Mesodermal cell (in vitro differentiated cells): ENCODE data around the gene ENDOU.

ENCODE experiments used
- H3K27ac ChIP-seq: 2 replicates; pipeline ENCODE4 v1.7.0; 2013; ENCODE audit warnings: mild to moderate bottlenecking, low read depth, low read length, moderate library complexity; ENCODE audit not compliant: severe bottlenecking
- H3K36me3 ChIP-seq: 2 replicates; pipeline ENCODE4 v1.7.1; 2013; ENCODE audit warnings: mild to moderate bottlenecking, low read length, moderate library complexity; ENCODE audit not compliant: control insufficient read depth, insufficient read depth
- H3K4me1 ChIP-seq: one replicate; pipeline ENCODE4 v1.7.1; 2013; ENCODE audit warnings: mild to moderate bottlenecking, low read length; ENCODE audit not compliant: insufficient read depth, control insufficient read depth, poor library complexity, severe bottlenecking
- H3K4me3 ChIP-seq: 2 replicates; pipeline ENCODE4 v1.7.0; 2013; ENCODE audit warnings: low read length, control low read depth, mild to moderate bottlenecking; ENCODE audit not compliant: insufficient read depth, poor library complexity, severe bottlenecking; ENCODE audit errors: extremely low read depth
- H3K9me3 ChIP-seq: 2 replicates; pipeline ENCODE4 v1.7.1; 2013; ENCODE audit warnings: mild to moderate bottlenecking, low read length, moderate library complexity; ENCODE audit not compliant: control insufficient read depth
- WGBS, 2 experiments: methylation state at CpG; one replicate each; pipeline ENCODE4 v1.1.5; 2013; ENCODE audit warnings: missing lambda C conversion rate in 2 of 2; ENCODE audit not compliant: insufficient coverage in 2 of 2; 5-methylcytosine and 5-hydroxymethylcytosine counted together

Gene ENDOU

DNA sequence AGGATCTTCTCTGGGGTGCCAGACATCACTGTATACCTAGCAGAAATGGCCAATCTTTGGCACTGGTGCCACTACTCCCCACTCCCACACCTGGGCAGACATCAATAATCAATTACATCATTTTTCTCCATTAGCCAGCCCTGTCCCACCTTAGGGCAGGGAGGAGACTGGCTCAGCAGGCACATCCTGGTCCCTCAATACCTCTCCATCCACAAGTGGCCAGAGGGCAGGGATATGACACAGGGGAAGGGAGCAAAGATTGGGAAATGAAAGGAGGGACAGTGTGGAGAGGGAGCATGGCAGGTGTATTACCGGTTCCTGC is 23.2 kb upstream of the ENDOU start:
- 100% methylated on average over 1 of the region's 1 CpG; no CpG with 5 or more reads in 1 of the 2 experiments for WGBS, 2 experiments
- Histone ChIP-seq H3K4me1 (peaks cover 9% of the 10 kb centered on the region), H3K27ac (no peak overlapping the region), H3K36me3 (peaks cover 4% of the 10 kb centered on the region), H3K4me3 (no peak overlapping the region), H3K9me3 (no peaks in the 10 kb centered on the region)

- Histone ChIP-seq H3K4me1 (peaks cover 4% of the 10 kb centered on the region), H3K27ac (no peak overlapping the region), H3K36me3 (peaks cover 4% of the 10 kb centered on the region), H3K4me3 (no peak overlapping the region), H3K9me3 (no peaks in the 10 kb centered on the region)
- 90 to 93% methylated on average over 8 to 9 of the region's 14 CpGs for WGBS, 2 experiments
These were observed 22.6 kb upstream of the ENDOU start for GRCh38 chr12:47747596-47748506.

DNA sequence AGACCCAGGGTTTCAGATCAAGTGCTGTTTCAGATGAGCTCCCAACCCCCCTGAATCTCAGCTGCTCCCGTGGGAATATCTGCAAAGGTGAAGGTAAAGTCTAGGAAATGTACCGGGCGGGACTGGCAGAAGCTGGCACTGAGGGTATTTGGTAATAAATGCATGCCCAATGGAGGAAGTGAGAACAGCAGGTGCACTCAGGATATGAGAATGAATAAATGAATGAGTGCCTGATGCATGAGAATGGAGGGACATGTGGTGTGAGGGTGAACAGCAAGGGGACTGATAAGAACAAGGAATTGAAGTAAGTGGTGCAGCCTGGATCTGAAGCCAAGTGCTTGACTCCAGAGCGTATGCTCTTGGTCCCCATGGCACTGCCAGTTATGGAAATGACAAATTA is 21.8 kb upstream of the ENDOU start:
- 91 to 100% methylated on average over 4 of the region's 4 CpGs for WGBS, 2 experiments
- Histone ChIP-seq H3K9me3 (no peaks in the 10 kb centered on the region), H3K27ac (no peak overlapping the region), H3K36me3 (peaks cover 4% of the 10 kb centered on the region), H3K4me3 (no peak overlapping the region), H3K4me1 (no peaks in the 10 kb centered on the region)

DNA sequence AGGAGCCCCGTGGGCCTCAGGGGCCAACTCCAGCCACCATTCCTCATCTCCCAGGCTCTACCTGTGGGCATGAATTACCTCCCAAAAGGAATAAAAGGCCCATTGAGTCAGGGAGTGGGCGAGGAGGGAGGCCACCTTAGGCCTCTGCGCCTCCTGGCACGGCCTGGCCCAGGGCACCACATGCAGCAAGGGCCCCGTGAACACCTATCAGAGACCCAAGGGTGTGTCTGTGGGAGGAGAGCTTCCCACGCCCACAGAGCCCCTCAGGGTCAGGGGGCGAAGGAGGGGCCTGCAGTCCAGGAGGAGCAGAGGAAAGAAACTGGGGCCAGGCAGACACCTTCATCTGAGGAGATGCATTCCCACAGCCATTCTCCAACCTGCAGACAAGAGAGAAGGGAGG is 21.2 kb upstream of the ENDOU start:
- WGBS, 2 experiments = 87 to 100% methylated on average over 4 of the region's 7 CpGs
- peaks cover 4% of the 10 kb centered on the region for H3K36me3 ChIP-seq

GRCh38 chr12:47746073-47746472 is 20.8 kb upstream of the ENDOU start:
- 92 to 97% methylated on average over 4 to 5 of the region's 5 CpGs for whole genome bisulfite sequencing, 2 experiments
- H3K4me3 ChIP-seq = no peak overlapping the region
- no peaks in the 10 kb centered on the region for H3K9me3 ChIP-seq
- H3K27ac ChIP-seq = no peak overlapping the region
- H3K36me3 ChIP-seq = peaks cover 4% of the 10 kb centered on the region
- H3K4me1 ChIP-seq = no peaks in the 10 kb centered on the region

More for the DNA sequence above, 21.2 kb upstream of the ENDOU start:
- H3K9me3 ChIP-seq = no peaks in the 10 kb centered on the region
- no peaks in the 10 kb centered on the region for H3K4me1 ChIP-seq
- H3K27ac ChIP-seq = no peak overlapping the region
- no peak overlapping the region for H3K4me3 ChIP-seq

DNA sequence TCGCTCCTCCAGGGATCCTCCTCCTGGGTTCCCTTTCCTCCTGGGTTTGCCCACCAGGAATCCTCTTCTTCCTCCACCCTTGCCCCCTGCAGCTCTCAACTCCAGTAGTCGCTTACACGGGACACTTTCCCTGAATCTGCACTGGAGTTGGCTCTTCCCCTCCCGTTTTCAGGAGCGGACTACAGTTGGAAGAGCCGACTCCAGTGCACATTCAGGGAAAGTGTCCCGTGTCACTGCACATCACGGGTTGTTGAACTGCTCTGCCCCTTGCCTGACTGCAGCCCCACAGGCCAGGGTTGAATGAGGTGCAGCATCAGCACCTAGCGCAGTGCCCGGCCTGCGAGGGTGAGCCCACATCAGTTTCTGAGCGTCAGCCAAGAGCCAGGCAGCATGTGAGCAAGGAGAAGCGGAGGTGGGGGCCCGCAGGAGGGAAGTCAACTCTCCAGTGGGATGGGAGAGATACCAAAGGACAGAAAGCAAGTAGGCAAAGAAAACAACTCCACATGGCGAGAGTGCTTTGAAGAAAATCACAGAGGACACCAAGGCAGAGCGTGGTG is 20.3 kb upstream of the ENDOU start:
- WGBS, 2 experiments = 88 to 92% methylated on average over 11 to 16 of the region's 16 CpGs
- no peak overlapping the region for H3K4me3 ChIP-seq
- peaks cover 4% of the 10 kb centered on the region for H3K36me3 ChIP-seq
- no peaks in the 10 kb centered on the region for H3K4me1 ChIP-seq
- H3K9me3 ChIP-seq = no peaks in the 10 kb centered on the region
- no peak overlapping the region for H3K27ac ChIP-seq

- Histone ChIP-seq H3K4me1 (no peaks in the 10 kb centered on the region), H3K36me3 (peaks cover 3% of the 10 kb centered on the region), H3K27ac (no peak overlapping the region), H3K9me3 (no peaks in the 10 kb centered on the region), H3K4me3 (no peak overlapping the region)
- WGBS, 2 experiments = 85 to 87% methylated on average over 8 of the region's 8 CpGs
These were observed 19.6 kb upstream of the ENDOU start for GRCh38 chr12:47744778-47745436.

DNA sequence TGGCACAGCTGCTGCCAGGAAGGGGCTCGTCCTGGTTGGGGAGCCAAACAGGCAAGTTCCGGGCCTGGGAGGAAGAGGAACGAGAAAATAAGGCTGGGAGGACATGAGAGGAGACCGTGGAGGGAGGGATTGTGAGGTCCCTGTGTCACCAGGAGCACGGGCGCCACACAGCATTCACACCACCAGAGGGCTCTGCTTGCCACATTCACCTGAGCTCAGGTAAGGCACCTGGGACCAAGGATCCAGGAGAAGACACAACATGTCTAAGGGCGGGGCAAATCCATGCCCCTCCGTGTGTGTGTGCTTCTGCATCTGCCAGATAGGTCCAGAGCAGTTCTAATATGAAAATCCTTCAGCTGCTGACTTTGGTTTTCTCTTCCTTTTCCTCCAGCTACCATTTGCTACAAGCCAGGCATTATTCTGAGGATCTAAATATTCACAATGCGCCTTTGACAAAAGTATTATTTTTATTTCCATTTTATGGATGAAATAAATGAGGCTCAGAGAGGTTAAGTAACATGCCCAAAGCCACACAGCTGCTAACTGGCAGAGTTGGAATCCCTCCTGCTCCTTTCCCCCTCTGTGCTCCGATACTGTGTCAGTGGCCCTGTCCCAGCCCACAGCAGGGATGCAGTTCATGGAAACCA is 18.8 kb upstream of the ENDOU start:
- WGBS, 2 experiments = 56 to 58% methylated on average over 3 to 8 of the region's 10 CpGs
- Histone ChIP-seq H3K4me3 (no peak overlapping the region), H3K4me1 (no peaks in the 10 kb centered on the region), H3K36me3 (no peaks in the 10 kb centered on the region), H3K9me3 (no peaks in the 10 kb centered on the region), H3K27ac (no peak overlapping the region)

- no peak overlapping the region for H3K4me3 ChIP-seq
- no peaks in the 10 kb centered on the region for H3K36me3 ChIP-seq
- WGBS, 2 experiments = 89 to 92% methylated on average over 4 to 9 of the region's 9 CpGs
- no peaks in the 10 kb centered on the region for H3K9me3 ChIP-seq
- no peaks in the 10 kb centered on the region for H3K4me1 ChIP-seq
- no peak overlapping the region for H3K27ac ChIP-seq
These were observed 18.1 kb upstream of the ENDOU start for GRCh38 chr12:47743311-47743860.

- H3K27ac ChIP-seq = no peak overlapping the region
- H3K36me3 ChIP-seq = no peaks in the 10 kb centered on the region
- H3K9me3 ChIP-seq = no peaks in the 10 kb centered on the region
- no peaks in the 10 kb centered on the region for H3K4me1 ChIP-seq
- 63 to 67% methylated on average over 3 to 7 of the region's 7 CpGs for WGBS, 2 experiments
- H3K4me3 ChIP-seq = no peak overlapping the region
These were observed 17.0 kb upstream of the ENDOU start for GRCh38 chr12:47742253-47742825.
